ENCODE results near the gene TRPM8.

- no peak for TF ChIP-seq POLR2A (IDR thresholded peaks at IDR 0.05; ENCODE audit: control extremely low read depth in 1 of 2, low read depth in 2 of 2, low read length in 2 of 2)
- TF ChIP-seq FOSL1 (IDR thresholded peaks at IDR 0.05; ENCODE audit: insufficient read depth, low read depth, low read length), result no peak
- TF ChIP-seq TBP (IDR thresholded peaks at IDR 0.05; ENCODE audit: low read depth, low read length), result no peak
- no peak for TF ChIP-seq CTCF (IDR thresholded peaks at IDR 0.05; ENCODE audit: control extremely low read depth in 1 of 3, insufficient read depth in 1 of 3, low read depth in 1 of 3, low read length in 3 of 3)
- TF ChIP-seq HDAC6 (IDR thresholded peaks at IDR 0.05; ENCODE audit: low read depth, low read length), result no peak
- TF ChIP-seq TEAD4 (IDR thresholded peaks at IDR 0.05; ENCODE audit: low read depth, low read length), result no peak
Measured at GRCh38 chr2:234001380-234002160, 84.4 kb downstream of the TRPM8 start.
